ENCODE results near the gene JUNB. TPM values are rescaled to one million over a fixed set of nuclear protein-coding genes. Genes with fewer than 3 reads are reported as not detected.
A peak's percentile ranks its signal among the peaks of the same experiment; 100 is the strongest.

Gene JUNB
- 28.3 and 35.9 TPM in 2 replicates for total RNA-seq (2014; rRNA removed; shearing (Covaris generic))

DNA sequence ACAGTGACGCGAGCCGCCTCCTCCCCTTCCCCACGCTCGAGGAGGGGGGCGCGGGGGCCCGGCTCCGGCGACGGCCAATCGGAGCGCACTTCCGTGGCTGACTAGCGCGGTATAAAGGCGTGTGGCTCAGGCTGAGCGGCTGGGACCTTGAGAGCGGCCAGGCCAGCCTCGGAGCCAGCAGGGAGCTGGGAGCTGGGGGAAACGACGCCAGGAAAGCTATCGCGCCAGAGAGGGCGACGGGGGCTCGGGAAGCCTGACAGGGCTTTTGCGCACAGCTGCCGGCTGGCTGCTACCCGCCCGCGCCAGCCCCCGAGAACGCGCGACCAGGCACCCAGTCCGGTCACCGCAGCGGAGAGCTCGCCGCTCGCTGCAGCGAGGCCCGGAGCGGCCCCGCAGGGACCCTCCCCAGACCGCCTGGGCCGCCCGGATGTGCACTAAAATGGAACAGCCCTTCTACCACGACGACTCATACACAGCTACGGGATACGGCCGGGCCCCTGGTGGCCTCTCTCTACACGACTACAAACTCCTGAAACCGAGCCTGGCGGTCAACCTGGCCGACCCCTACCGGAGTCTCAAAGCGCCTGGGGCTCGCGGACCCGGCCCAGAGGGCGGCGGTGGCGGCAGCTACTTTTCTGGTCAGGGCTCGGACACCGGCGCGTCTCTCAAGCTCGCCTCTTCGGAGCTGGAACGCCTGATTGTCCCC, at the start of gene JUNB:
Gene JUNB, plus strand, starts transcription at position 142 of the 706 bp plus-strand sequence. Its CDS starts 286 bp downstream, at position 428.
- peak; percentile 95 for DNase-seq (ENCODE audit: low spot score)
- in situ Hi-C loops (cut with HindIII; ENCODE audit: low sequenced_read_pairs): no loop called here

DNA sequence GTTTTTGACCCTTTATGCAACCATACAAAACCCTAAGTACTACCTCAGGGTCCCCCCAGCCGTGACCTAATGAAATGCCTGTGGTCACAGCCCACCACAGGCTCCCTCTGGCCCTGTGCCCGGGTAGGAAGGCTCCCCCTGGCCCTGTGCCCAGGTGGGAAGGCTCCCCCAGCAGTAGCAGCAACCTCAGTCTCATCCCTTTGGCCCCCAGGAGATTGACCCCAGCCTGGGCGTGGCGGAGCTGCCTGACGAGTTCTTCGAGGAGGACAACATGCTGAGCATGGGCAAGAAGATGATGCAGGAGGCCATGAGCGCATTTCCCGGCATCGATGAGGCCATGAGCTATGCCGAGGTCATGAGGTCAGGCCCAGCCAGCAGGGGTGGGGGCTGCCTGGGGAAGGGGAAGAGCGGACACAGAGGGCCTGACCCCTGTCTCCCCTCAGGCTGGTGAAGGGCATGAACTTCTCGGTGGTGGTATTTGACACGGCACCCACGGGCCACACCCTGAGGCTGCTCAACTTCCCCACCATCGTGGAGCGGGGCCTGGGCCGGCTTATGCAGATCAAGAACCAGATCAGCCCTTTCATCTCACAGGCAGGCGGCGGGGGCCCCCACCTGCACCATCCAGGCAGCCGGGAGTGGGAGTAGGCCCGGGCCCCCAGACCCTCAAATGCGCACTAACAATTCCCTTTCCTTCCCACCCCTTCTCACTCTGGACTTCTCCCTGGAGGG, 46.0 kb upstream of the JUNB start:
- no peak for DNase-seq (ENCODE audit: low spot score)
- in situ Hi-C loops (cut with HindIII; ENCODE audit: low sequenced_read_pairs): no loop called here

DNA sequence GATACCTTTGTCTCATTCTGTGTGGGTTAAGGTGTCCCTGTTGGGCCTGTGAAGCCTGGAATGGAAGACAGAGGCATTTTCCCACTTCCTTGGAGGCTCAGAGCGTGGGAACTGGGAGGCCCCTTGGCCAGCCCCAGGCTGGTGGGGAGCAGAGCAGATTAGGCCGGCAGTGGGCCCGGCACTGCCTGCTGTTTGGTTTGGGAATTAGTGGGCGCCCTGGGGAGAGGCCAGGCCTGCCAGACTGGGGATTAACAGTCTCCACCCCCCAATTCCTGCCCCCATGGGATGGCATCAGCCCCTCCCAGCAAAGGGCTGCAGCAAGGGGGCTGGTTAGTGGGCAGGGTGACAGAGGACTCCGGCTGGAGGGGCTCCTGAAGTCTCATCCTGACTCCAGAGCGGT, 42.8 kb upstream of the JUNB start:
- DNase-seq (ENCODE audit: low spot score): no peak
- in situ Hi-C loops (cut with HindIII; ENCODE audit: low sequenced_read_pairs): no loop called here

DNA sequence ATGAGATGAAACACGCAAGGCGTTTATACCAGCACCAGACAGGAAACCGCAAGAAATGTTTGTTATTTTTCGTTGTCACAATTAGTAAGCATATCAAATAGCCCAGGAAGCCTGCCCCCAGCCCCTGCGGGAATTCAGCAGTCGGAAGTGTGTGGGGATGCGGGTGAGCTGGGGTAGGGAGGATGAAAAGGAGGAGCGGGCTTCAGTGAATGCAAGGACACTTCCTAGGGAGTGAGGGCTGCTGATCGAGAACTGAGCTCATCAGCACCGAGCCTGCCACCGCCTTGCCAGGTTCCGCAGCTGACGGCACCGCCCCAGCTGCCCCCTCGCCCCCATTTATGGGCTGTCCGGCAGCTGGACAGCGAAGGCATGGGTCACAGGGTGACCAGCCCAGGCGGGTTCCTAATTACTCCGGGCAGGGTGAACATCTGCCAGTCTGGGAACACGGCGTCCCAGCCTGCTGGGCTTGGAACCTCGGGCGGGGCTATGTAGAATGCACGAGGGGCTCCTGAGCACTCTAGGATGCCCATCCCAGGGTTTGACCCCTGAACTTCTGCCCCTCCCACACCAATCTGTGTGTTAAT, 41.3 kb upstream of the JUNB start:
- no peak for DNase-seq (ENCODE audit: low spot score)
- in situ Hi-C loops (cut with HindIII; ENCODE audit: low sequenced_read_pairs): no loop called here

DNA sequence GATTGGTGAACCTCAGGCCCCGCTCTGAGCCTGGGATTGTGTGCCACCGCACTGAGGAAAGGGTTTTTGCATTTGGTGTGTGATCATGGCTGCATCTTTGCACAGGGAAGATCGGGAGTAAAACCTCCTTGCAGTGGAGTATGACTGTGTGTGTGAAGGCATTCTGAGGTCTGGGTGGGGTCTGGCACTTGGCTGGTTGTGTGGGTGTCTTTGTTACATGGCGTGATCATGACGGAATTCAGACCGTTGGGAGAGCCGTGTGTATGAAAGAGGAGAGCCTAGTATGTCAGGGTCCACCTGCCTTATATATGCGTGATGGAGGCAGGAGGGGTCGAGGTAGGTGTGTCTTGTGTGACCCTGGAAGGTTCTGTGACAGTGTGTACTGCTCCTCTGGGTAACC, 40.4 kb upstream of the JUNB start:
- in situ Hi-C loops (cut with HindIII; ENCODE audit: low sequenced_read_pairs): no loop called here

DNA sequence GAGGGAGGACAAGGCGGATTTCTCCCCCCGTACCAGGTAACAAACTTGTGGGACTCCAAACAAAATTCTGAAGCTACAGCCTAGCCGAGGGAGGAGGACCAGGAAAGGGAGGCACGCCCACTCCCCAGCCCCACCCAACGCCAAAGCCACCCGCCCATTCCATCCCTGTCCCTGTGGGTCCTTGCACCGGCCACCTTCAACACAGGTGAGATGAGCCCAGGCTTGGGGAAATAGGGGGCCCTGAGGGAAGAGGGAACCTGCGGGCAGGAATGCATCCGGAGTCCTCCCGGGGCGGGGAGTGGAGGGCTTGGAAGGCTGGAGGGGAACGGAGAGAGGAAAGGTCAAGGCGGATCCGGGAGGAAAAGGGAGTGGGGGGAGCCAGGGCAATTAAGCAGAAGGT, 39.7 kb upstream of the JUNB start, which contains the start of gene BEST2:
Gene BEST2, plus strand, starts transcription at position 157 of the 400 bp plus-strand sequence. CDS start 802 bp downstream, outside the sequence.
- in situ Hi-C loops (cut with HindIII; ENCODE audit: low sequenced_read_pairs): no loop called here
- no peak for DNase-seq (ENCODE audit: low spot score)

More for the DNA sequence above, 40.4 kb upstream of the JUNB start:
- no peak for DNase-seq (ENCODE audit: low spot score)

DNA sequence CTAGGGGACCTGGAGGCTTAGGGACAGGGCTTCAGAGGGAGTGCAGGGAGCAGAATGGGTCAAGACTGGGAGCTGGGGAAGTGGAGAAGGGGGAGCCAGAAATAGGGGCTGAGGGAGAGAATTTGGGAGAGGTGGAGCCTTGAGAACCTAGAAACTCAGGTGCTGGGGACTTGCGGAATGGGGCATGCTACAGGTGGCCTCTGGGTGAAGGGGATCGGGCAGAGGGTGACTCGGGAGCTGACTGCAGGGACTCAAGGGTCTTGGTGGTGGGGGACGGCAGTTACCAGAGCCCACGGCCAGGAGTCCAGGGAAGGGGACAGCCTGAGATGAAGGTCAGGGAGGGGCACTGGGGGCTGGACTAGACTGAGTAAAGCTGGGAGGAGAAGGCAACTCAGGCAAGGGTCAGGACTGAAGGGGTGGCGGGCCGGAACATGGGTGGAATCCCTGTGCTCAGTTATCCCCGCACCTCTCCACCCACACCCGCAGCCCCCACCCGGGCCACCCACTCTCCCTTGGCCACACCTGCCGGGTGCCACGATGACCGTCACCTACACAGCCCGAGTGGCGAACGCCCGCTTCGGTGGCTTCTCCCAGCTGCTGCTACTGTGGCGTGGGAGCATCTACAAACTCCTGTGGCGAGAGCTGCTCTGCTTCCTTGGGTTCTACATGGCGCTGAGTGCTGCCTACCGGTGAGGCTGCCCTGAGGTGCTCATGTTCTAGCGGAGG, 39.1 kb upstream of the JUNB start:
- in situ Hi-C loops (cut with HindIII; ENCODE audit: low sequenced_read_pairs): no loop called here
- DNase-seq (ENCODE audit: low spot score): no peak

DNA sequence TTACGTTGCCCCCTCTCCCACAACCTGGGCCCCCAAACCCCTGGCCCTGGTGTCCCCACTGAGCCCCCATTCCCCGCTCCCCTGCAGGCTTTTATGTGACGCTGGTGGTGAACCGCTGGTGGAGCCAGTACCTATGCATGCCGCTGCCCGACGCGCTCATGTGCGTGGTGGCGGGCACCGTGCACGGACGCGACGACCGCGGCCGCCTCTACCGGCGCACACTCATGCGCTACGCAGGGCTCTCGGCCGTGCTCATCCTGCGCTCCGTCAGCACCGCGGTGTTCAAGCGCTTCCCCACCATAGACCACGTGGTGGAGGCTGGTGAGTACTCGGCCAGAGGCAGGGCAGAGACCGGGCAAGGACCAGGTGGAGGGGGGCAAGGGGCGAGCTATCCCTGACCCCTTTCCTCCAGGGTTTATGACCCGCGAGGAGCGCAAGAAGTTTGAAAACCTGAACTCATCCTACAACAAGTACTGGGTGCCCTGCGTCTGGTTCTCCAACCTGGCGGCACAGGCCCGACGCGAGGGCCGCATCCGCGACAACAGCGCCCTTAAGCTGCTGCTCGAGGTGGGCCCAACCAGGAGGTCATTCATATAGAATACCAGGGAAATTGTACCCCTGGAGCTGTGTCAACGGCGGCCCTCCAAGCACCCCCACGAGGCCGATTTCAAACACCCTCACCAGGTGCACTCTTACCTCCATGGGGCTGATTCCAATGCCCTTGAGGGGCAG, 36.7 kb upstream of the JUNB start:
- in situ Hi-C loops (cut with HindIII; ENCODE audit: low sequenced_read_pairs): no loop called here
- no peak for DNase-seq (ENCODE audit: low spot score)

DNA sequence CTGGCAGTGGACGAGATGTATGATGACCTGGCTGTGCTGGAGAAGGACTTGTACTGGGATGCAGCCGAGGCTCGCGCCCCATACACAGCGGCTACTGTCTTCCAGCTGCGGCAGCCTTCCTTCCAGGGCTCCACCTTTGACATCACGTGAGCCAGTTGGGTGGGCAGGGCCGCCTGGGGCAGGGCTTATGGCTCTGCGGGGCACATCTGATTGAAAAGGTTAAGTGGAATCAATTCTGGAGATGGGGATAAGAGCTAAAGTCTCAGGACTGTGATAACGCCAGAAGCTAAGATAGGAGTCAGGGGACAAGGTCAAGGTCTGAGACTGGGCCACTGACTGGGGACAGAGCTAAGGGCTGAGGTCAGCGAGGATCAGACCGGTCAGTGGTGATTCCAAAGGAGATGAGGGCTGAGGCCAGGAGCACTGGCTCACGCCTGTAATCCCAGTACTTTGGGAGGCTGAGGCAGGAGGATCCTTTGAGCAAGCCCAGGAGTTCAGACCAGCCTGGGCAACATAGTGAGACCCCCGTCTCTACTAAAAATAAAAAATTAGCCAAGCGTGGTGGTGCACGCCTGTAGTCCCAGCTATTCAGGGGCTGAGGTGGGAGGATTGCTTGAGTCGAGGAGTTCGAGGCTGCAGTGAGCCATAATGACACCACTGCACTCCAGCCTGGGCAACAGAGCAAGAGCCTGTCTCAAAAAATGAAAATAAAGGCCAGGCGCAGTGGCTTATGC, 35.0 kb upstream of the JUNB start:
- DNase-seq (ENCODE audit: low spot score): no peak
- in situ Hi-C loops (cut with HindIII; ENCODE audit: low sequenced_read_pairs): no loop called here

DNA sequence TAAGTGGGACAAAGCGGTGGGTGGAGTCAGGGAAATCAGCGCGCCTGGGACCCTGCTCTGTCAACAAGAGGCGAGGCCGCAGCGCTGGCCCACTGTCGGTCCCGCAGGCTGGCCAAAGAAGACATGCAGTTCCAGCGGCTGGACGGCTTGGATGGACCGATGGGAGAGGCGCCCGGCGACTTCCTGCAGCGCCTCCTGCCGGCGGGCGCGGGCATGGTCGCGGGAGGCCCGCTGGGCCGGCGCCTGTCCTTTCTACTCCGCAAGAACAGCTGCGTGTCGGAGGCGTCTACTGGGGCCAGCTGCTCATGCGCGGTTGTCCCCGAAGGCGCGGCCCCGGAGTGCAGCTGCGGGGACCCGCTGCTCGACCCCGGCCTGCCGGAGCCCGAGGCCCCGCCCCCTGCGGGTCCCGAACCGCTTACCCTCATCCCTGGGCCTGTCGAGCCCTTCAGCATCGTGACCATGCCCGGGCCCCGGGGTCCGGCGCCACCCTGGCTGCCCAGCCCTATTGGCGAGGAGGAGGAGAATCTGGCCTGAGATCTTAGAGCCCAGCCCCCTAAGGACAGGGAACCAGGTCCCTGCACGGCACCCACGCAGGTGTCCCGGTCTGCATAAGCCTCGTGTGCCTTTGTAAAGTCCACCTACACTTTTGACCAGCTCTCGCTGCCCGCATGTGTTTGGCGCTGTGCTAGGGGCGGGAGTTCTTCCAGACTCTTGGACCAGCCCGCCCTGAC, 33.6 kb upstream of the JUNB start:
- in situ Hi-C loops (cut with HindIII; ENCODE audit: low sequenced_read_pairs): no loop called here
- DNase-seq (ENCODE audit: low spot score): peak; percentile 29

DNA sequence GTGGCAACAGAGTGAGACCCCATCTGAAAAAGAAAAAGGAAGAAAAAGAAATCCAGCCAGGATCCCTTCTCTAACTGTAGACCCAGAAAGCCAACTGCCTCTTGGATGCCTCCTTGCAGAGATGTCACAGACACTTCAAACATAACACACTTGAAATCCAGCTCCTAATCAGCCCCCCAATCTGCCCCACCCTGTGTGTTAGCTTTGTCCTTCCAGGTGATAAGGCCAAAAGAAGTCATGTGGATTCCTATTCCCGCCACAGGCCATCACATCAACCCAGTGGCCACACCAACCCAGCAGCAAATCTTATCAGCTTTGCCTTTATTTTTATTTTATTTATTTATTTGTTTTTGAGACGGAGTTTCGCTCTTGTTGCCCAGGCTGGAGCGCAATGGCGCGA, 31.6 kb upstream of the JUNB start:
- in situ Hi-C loops (cut with HindIII; ENCODE audit: low sequenced_read_pairs): no loop called here
- DNase-seq (ENCODE audit: low spot score): no peak

DNA sequence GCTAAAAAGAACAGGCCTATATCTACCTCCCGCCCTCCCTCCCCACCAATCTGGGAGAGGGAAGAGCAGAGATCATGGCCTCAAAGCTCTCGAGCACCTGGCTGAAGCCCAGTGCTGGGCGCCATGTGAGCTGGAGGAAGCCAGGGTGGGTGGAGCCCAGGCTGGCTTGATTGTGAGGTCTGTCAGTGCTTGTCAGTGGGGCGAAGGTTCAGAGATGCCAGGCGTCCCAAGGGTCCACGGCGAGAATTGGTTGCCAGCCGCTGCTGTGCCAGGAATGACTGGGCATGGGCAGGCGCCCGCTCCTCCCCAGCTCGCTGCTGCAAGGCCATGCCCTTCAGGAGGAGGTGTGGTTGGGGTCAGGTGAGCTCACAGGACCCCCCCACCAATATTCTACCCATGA, 28.2 kb upstream of the JUNB start:
- no peak for DNase-seq (ENCODE audit: low spot score)
- in situ Hi-C loops (cut with HindIII; ENCODE audit: low sequenced_read_pairs): no loop called here

DNA sequence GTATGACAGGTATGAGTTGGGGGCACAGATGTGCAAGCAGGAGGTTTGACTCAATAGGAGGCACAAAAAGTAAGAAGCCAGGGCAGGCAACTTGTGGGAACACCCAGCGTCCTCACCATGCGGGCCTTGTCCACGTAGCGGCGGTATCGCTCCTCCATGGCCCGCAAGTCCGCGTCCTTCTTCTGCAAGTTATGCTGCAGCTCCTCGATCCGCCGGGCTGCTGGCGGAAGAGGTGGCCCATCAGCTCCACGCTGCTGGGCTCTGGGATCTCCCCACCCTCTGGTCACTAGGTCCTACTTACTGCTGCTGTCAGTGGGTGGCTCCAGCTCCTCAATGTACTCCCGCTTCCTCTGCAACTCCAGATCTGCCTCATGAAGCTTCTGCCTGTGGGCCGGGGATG, 26.6 kb upstream of the JUNB start:
- in situ Hi-C loops (cut with HindIII; ENCODE audit: low sequenced_read_pairs): no loop called here
- DNase-seq (ENCODE audit: low spot score): no peak

DNA sequence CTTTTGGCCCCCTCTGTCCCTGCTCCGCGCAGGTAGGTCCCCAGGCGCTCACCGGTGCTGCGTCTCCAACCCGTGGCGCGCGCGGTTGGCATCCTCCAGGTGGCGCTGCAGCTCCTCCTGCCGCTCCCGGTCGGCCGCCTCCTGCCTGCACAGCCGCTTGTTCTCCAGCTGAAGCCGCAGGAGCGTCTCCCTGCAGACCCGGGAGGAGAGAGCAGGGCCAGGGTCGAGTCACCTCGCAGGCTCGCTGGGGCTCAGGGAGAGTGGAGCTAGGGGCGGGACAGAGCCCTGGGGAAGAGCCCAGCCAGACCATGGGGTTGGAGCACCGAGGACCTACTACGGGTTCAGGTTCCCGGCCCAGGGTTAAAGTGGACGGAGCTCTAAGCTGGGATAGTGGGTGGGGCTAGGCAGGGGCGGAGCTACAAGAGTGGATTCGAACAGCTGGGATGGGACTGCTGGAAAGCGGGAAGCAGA, 25.2 kb upstream of the JUNB start:
- in situ Hi-C loops (cut with HindIII; ENCODE audit: low sequenced_read_pairs): no loop called here
- DNase-seq (ENCODE audit: low spot score): peak; percentile 56

DNA sequence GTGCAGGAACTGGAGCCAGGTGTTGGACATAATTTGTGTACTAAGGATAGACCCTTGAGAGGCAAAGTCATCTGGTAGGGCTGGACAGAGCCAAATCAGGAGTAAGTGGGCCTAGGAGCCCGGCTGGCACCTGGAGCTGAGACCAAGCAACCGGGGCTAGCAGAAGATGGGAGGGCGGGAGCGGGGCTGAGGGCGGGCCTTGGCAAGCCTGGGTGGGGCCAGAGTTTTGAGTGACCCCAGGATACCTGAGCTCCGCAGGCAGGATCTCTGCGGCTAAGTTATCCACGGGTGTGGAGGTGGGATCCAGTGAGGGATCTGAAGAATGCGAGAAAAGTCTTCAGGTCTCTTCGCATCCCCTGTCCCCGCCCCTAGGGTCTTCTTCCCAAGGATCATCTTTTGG, 24.1 kb upstream of the JUNB start:
- DNase-seq (ENCODE audit: low spot score): no peak
- in situ Hi-C loops (cut with HindIII; ENCODE audit: low sequenced_read_pairs): no loop called here

DNA sequence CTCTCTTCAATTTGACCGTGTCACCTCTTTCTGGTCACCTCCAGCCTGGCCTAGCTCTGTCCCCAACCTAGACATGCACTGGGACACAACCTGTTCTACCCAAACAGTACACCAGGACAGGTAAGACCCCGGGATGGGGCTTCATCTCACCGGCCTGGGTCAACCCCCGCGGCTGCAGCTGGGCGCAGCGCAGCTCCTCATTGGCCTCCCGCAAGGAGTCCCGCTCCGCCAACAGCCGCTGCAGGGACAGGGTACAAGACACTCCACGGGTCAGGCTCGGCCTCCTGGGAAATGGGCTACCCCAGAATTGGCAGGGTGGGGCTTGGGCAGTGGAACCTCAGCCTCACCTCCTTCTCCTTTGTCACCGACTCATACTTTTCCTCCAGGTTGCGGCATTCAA, 23.6 kb upstream of the JUNB start:
- in situ Hi-C loops (cut with HindIII; ENCODE audit: low sequenced_read_pairs): no loop called here
- no peak for DNase-seq (ENCODE audit: low spot score)

DNA sequence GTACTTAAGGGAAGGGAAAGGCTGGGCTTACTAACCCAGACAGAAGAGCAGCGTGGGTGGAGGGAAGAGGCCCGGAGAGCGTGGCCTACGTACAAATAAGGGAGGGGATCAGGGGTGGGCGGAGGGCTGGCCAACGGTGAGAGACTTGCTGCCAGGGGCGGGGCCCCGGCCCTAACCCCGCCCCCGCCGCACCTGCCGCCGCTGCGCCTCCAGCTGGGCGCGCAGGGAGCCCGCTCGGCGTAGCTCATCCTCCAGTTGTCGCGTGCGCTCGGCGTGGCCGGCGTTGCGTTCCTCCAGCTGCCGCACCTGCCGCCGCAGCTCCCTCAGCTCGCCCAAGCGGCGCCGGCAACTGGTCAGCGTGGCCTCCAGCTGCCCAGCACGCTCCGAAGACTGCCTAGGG, 21.6 kb upstream of the JUNB start:
- in situ Hi-C loops (cut with HindIII; ENCODE audit: low sequenced_read_pairs): no loop called here
- DNase-seq (ENCODE audit: low spot score): no peak

DNA sequence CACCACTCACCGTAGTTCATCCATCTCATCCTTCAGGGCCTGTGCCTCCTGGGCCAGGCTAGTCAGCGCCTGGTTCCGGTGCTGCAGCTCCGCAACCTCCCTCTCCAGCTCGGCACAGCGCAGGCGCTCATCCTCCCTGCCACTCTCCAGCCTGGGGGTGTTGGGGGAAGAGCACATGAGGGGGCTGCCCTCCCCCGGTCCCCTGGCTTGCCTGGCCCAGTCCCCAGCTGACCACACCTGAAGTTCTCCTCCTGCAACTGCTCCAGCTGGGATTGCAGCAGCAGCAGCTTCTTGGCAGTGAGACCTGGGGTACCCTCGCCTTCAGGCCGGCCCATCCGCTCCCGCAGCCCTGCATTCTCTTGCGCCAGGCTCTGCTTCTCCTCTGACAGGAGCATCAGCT, 20.4 kb upstream of the JUNB start:
- in situ Hi-C loops (cut with HindIII; ENCODE audit: low sequenced_read_pairs): no loop called here
- no peak for DNase-seq (ENCODE audit: low spot score)
